Activated CD8-positive, alpha-beta memory T cell treated with anti-CD3 and anti-CD28 coated beads, Interleukin-2, amount 50 U/mL, for 4 hours (primary cell): ENCODE data around the gene GALNT12.

ENCODE experiments used
- DNase-seq: peaks from one replicate; pipeline ENCODE4 v3.0.0-alpha.2; 2020

Gene GALNT12

DNA sequence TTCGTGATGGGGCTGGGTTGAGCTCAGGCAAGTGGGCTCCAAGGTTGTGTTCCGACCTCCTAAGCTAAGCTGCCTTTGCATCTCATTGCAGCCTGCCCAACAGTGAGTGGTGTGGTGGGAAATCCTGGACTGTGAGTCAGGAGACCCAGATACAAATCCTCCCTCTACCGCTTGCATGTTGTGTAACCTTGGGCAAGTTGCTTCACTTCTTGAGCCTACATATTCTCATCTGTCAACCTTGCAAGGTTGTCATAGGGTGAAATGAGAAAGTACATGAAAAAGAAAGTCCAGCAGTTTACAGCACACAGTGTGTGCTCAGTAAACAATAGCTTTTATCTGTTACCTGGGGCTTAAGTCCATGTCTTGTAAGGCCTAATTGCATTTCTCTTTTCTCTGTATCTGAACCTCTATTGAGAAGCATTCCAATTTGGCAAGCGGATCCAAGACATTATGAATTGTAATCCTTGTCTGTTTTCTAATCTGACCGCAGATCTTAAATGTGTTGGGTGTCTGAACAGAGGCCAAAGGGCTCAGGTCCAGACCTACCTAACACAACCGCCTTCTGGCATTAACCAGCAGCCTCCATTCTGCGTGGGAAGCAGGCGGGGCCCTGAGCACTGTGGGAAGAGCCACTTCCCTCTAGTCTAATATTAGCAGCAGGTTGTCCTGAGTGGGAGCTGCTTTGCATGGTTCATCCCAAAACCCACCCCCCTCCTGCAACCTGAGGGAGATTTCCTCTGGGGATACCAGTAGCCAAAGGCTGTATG, 1.8 kb upstream of the GALNT12 start:
- no peak for DNase-seq

DNA sequence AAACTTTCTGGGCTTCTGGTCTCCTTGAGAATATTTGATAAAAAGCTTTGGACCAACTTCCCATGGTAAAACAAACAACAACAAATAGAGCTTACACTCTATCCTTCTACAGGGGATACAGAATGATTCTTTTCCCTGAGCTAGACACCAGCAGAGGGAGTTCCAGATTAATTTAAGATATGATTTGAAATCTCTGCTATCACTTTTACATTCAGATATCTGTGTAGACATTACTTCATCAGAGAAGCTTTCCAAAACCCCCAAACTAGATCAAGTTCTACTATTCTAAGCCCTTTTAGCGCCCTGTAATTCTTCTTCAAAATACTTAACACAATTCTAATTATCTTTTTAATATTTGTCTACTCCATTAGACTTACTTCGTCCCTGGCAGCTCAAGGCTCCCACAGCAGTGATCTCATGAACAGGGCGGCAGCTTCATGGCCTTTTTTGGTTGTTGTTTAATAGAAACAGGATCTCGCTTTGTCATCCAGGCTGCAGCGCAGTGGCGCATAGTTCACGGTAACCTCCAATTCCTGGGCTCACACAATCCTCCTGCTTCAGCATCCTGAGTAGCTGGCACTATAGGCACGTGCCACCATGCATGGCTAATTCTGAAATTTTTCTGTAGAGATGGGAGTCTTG, 955 bp upstream of the GALNT12 start:
- DNase-seq, result no peak

DNA sequence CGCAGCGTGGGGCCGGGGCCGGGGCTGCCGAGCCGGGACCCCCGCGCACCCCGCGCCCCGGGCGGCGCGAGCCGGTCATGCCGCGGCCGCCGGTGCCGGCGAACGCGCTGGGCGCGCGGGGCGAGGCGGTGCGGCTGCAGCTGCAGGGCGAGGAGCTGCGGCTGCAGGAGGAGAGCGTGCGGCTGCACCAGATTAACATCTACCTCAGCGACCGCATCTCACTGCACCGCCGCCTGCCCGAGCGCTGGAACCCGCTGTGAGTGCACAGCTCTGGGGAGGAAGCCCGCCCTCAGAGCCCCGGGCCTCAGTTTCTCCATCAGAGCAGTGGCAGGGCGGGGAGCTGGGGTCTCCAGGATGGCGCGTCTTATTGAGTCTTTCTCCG, 335 bp downstream of the GALNT12 start:
- DNase-seq, result peak; percentile 26

DNA sequence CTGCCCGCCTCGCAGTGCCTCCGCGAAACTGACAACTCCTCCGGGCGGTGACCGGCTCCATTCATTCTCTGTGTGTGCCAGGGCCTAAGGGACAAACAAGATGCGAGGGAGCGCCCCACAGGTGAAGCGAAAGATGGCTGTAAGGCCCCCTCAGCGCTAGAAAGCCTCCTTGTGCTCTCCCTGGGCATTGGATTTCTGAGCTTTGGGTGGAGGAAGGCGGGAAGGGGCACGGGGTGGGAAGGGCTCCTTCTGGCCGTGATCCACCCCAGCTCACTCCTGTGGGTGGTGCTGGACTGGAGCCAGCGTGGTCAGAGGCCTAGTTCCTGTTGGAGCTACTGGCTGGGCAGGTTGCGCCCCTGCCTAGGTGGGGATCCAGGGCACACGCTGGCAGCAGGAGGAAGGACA, 943 bp downstream of the GALNT12 start:
- no peak for DNase-seq

DNA sequence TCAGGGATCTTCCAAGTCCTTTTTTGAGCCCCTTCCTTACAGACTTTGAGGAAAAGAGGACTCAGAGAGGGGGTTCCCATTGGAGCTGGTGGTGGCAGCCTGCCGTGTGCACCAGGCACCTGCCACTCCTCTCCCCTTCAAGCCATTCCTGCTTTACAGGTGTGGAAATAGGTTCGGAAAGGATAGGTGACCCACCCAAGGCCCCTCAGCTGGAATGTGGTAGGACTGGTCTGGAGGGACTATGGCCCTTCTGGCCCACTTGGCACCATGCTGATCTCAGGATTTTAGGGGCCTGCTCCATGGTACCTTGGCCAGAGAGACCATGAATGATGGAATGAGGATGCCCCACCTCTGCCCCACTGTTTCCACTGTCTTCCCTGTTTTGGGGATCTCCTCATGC, 1.4 kb downstream of the GALNT12 start:
- DNase-seq, result no peak

DNA sequence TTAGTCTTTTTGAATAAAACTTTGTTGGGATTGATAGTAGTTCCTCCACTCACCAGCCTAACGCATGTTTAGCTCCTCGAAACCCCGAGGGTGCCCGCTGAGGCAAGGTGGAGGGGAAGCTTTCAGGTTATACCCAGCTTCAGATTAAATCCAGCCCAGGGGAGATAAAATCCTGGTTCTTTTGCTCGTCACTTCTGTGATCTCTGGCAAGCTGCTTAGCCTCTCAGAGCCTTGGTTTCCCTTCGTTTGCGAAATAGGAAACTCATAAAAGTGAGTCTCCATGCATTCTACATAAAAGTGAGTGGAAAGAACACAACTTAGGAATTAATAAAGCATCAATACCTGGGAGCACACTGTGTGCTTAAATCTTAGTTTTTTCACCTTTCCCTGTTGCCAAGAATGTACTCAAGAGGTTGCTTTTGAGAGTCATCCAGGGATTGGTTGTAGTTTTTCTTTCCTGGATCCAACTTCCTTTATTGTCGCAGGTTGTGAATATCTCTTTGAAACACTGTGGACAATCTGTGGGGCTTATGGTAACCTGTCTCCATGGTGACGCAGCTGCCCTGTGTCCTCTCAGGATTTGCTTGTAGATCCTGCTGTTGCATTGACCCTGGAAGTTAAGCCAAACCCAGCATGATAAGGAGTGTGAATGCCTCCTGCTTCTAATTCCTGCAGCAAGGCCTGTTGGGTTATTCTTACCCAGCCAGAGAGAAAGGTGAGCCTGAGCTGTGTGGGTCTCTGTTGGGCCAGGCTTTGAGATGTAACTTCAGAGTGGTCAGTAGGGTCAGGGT, 2.0 kb downstream of the GALNT12 start:
- no peak for DNase-seq

DNA sequence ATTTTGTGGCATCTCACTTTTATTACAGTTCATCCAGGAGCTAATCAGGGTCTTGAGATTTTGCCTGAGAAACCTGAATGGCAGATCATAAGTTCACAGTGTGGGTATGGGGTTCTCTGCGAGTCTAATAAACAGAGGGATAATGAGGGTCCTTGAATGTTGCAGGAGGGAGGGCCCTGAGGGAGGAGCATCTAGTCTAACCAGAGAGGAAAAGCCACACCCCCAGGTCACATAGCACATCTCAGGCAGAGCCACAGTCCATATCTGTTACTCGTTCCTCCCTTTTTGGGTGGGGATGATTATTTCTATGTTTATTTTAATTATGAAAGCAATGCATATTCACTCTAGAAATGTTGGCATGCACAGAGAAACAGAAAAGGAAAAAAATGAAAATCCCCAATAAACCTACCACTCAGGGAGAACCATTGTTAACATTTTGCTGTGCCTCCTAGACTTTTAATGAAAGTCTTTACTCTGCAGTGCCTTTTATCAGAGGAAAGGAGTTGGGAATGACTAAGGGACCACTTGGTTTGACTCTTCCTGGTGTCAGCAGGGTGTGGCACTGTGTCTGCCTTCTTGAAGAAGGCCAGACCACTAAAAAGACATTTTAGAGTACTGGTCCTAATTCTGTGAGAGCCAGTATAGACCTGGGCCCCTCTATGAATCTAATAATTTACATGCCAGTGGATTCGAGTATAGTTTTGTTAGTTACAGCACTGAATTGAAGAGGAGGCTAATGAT, 2.8 kb downstream of the GALNT12 start:
- DNase-seq, result no peak

DNA sequence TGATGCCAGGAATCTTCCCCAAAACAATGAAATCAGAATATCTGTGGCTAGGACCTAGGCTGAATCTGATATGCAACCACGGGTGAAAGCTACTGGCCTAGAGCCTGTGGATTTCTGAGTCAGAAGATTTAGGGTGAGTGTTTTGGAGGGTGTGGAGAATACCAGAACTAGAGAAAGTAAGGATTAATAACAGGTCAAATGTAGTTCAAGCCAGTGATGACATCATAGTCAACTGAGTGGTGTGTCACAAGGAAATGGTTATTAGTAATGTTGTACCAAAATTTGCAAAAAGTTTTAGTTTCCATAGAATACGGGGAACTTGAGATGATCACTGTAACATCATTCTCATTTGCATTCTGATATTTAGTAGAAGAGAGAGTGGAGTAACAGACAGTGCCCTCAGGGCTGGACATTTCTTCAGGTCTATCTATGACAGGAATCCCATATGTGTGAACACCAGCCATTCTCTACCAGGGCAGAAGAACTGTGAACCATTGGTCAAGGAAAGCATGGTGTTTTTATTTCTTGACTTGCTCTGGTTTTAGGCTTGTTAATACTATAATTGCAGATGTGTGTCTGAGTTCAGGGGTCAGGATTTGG, 3.7 kb downstream of the GALNT12 start:
- no peak for DNase-seq

DNA sequence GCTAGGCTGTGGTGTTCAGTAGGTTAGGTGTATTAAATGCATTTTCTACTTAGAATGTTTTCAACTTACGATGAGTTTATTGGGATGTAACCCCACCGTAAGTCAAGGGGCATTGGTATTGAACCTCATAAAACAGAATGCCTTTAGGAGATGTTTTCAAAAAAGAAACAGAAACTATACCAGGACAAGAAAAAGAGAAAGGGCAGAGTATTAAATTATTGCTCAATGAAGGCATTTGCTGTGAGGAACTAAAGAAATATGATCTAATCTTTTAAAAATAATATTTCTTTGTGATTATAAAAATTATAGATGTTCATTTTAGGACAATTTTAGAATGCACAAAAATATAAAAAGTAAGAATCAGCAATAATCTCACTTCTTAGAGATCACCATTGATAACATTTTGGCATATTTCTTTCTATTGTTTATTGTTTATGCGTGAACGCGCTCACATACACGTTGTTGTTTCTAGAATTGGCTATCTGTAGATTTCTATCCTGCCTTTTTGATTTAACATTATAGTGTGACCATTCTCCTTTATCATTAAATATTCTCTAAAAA, 8.0 kb downstream of the GALNT12 start:
- no peak for DNase-seq

DNA sequence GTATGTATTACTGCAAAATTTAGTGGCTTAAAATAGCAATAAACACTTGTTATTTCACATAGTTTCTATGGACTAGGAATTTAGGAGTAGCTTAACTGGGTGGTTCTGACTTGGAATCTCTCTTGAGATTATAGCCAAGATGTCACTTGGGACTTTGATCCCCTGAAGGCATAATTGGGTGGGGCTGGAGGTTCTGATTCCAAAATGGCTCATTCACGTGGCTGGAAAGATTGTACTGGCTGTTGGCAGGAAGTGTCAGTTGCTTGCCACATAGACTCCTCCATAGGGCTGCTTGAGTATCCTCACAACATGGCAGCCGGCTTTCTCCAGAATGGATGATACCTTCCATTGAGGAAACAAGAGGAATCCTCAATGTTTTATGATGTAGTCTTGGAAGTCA, 11.3 kb downstream of the GALNT12 start:
- no peak for DNase-seq

DNA sequence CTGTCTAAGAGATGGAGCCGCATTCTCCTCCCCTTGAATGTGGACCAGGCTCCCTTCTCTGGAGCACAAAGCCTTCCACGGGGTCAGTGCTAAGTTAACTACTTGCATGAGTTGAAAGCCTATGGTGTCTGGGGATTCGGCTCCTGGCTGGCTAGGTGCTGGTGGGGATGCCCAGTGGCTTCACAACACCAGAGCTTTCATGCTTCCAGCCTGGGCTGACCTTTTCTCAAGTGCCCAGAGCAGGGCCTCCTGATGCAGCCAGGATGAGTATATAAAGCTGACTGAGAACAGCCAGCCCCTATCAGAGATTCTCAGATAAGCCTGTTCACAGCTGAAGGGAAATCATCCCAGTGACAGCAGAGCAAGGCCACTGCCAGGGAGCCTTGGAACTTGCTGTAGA, 11.8 kb downstream of the GALNT12 start:
- DNase-seq, result no peak

DNA sequence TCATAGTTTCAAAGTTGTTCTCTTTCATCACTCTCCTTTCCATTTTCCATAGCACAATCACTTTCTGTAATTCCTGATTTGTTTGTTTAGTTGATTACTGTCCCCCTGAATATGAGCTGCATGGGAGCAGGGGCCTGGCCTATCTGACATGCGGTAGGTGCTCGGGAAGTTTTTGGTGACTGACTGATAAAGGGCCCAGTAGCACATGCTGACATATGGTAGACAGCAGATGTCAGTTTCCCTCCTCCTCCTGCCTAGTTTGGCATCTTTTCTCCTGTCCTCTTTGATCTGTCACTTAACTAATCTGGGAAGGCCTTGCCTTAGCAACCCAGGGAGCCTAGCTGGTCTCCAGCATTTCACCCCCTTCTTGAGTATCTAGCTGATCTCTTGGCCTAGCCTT, 14.4 kb downstream of the GALNT12 start:
- DNase-seq, result no peak

DNA sequence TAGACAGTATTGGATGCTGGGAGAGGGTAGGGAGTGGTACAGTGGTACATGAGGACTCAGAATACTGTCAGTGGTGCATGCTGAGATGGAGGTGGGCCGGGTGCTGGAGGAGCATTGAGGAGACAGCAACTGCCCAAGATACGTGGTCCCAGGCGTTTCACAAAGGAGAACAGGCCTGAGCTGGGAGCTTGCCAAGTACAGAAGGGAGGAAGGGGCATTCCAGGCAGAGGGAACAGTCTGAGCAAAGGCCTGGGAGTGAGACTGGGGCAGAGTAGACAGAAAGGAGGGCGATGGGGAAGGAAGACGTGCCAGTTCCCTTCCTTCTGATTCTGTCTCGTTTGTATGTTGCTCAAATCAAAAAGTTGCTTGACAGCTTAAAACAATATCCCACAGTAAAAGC, 15.2 kb downstream of the GALNT12 start:
- no peak for DNase-seq

DNA sequence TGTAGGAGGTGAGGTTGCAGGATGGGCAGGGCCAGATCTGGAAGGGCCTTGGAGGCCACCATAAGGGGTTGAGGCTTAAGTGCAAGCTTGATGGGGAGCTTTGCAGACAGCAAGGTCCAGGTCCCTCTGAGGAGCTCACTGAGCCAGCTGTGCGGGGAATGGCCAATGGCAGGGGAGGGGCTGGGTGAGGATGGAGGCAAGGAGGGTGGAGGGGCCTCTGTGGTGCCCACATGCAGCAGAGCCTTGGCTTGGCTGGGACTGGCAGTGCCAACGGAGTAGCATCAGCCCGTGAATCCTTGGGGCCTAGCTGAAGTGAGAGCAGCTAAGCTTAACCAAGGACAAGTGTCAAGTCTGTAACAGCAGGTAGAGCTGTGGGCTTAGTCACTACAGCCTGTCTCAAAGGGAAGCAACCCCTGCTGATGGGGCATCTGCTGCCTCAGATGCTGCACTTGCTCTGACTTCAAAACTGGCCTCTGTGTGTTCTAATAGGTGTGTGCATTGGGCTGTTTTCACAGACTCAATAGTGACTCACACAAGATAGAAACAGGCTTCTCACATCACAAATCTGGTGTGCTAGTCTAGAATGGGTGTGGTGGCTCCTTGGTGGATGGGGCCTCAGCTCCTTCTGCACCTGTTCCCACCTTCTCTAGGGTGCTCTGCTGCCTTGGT, 16.3 kb downstream of the GALNT12 start:
- DNase-seq, result no peak

DNA sequence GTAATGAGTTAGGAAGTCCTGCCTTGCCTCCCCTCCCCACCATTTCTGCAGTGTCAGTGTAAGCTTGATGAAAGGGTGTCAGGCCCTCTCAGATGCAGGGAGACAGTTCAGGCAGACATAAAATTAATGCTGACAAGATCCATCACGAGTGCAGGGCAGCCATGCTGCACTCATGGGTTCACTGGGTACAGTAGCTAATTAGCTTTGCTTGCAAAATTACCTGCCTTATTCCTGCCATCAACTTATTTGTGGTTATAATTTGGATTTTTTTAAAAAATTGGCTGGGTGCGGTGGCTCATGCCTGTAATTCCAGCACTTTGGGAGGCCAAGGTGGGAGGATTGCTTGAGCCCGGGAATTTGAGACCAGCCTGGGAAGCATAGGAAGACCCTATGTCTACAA, 17.9 kb downstream of the GALNT12 start:
- DNase-seq, result no peak

DNA sequence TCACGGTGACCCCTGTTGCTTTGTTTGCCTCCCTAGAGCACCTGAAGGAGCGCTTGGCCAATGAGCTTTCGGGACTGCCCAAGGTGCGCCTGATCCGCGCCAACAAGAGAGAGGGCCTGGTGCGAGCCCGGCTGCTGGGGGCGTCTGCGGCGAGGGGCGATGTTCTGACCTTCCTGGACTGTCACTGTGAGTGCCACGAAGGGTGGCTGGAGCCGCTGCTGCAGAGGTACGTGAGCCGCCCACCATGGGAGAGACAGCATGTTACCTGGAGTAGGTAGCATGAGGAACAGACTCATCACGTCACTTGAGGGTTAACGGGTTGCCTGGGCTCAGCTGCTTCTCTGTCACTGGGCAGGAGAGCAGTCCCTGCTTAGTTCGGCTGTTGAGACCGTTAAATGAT, 19.2 kb downstream of the GALNT12 start:
- no peak for DNase-seq

DNA sequence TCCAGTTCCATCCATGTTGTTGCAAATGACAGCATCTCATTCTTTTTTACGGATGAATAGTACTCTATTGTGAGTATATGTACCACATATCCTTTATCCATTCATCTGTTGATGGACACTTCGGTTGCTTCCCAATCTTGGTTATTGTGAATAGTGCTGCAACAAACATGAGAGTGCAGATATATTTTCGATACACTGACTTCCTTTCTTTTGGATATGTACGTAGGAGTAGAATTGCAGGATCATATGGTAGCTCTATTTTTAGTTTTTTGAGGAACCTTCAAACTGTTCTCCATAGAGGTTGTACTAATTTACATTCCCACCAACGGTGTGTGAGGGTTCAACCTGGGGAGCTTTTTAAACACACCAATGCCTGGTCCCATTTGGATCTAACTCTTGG, 22.3 kb downstream of the GALNT12 start:
- DNase-seq, result no peak

DNA sequence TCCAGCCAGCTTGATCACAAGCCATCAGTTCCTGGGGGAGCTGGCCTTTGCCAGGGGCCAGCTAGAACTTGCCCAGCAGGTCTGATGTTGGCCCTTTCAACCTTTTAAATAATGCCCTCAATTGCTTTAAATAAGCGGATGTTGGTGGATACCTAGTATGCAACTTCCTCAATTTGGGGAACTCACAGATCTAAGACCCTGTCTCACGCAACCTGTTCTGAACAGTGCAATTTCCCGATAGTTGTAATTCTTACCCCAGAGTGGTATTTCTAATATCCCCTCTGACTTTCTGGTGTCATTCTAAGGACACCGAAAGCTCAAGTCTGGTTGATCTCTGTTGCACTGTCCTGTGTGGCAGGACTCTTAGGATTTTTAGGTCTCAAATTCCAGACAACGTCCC, 23.1 kb downstream of the GALNT12 start:
- no peak for DNase-seq

DNA sequence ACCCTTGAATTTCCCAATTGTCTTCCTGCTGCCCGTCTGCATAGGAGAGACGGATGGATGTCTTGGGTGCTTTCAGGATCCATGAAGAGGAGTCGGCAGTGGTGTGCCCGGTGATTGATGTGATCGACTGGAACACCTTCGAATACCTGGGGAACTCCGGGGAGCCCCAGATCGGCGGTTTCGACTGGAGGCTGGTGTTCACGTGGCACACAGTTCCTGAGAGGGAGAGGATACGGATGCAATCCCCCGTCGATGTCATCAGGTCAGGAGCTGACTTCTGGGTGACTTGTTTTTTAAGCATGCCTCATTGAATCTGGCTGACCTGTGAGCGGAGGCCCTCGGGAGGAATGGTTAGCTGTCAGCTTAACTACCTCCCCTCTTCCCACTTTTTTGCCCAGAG, 24.2 kb downstream of the GALNT12 start:
- DNase-seq, result no peak

DNA sequence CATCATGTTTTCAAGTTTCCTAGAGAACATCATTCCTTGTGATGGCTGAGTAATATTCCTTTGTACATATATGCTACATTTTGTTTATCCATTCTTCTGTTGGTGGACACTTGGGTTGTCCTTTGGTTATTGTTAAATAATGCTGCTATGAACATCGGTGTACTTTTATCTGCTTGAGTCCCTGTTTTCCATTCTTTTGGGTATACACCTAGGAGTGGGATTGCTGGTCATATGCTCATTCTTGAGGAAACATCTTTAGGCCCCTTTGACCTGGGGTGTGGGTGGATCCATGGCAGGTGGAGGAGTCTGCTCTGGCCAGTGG, 25.3 kb downstream of the GALNT12 start:
- no peak for DNase-seq

DNA sequence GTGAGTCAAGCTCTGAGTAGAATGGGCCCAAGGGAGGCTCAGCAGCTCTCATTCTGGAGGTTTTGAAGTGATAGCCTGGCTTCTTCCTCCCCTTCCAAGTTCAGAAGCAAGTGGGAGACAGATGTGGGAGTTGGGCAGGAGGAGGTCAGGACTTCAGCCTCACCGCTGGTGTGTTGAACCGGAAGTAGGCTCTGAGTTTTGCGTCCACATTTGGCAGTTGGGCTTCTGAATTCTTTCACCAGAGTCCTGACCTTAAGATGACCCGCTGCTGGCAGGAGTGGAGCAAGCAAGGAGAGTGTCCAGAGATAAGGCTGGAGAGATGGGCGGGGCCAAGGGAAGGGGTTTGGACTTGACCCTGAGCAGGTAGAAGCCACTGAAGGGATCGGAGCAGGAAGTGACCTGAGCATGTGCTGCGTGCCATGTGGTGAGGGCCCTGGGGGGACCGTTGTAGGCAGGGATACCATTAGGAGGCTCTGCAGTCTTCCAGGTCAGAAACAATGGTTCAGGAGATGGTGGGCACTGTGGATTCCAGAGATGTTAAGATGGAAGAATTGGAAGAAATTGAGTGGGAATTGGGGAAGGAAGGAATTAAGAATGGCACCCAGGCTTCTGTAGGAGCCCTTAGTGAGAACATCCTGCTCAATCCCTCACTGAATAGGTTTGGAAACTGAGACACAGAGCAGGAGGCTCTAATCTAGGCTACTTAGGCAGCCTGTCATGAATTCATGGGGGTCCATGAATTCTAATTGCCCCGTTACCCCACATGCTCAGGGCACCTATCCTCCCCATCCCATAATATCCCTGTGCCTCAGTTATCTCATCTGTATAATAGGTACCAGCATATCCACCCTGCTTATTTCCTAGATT, 25.9 kb downstream of the GALNT12 start:
- no peak for DNase-seq
